Stomach (tissue), 4 donors: ENCODE results near the gene YWHAG.

Experiments used
- CTCF ChIP-seq, 7 experiments: fragments of 450-650 bp in 4 of 7; fragments of 200-600 bp in 3 of 7; sonication (generic) in 3 of 7; IDR thresholded peaks; one replicate each; pipeline ENCODE4 v1.5.1; 2016 to 2019; ENCODE audit warnings: antibody characterized with exemption in 7 of 7, control low read depth in 2 of 7, mild to moderate bottlenecking in 1 of 7
- POLR2A ChIP-seq, 4 donors: fragments of 450-650 bp; IDR thresholded peaks; one replicate each; pipeline ENCODE4 v1.6.1; 2016; ENCODE audit warnings: antibody characterized with exemption in 4 of 4, control low read depth in 2 of 4, mild to moderate bottlenecking in 1 of 4, moderate library complexity in 1 of 4

- TF ChIP-seq CTCF (IDR thresholded peaks at IDR 0.05) (no peak), POLR2A (IDR thresholded peaks at IDR 0.05) (no peak)
Measured at GRCh38 chr7:76333511-76334101, 25.2 kb downstream of the YWHAG start.
